ENCODE data around the gene ACAA1.

ACAA1 gene

GRCh38 chr3:38117748-38118420 lies 19.0 kb downstream of the ACAA1 start:
- DNase-seq, result no peak

DNA sequence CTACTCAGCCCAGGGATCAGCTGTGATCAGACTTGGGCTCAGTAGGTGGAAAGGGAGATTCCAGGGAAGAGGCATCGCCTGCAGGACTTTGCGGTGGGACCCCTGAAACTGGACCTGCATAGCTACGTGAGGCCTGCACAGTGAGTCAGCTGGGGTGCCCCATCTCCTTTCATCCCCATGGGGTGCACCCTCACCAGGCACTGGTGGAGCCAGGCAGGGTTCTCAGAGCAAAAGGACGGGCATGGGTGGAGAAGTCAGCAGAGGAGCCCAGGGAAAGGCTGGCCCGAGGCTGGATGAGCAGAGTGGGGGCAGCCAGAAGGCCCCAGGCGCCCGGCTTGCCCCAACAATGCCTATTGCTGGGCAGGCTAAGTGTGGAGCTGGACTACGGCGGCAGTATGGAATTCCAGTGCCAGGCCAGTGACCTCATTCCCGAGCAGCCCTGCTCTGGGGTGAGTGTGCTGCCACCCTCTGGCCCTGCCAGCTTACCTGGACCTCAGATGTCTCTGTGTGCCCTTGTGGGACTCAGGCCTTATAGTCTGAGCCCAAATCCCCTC lies 19.7 kb downstream of the ACAA1 start:
- DNase-seq, result no peak

DNA sequence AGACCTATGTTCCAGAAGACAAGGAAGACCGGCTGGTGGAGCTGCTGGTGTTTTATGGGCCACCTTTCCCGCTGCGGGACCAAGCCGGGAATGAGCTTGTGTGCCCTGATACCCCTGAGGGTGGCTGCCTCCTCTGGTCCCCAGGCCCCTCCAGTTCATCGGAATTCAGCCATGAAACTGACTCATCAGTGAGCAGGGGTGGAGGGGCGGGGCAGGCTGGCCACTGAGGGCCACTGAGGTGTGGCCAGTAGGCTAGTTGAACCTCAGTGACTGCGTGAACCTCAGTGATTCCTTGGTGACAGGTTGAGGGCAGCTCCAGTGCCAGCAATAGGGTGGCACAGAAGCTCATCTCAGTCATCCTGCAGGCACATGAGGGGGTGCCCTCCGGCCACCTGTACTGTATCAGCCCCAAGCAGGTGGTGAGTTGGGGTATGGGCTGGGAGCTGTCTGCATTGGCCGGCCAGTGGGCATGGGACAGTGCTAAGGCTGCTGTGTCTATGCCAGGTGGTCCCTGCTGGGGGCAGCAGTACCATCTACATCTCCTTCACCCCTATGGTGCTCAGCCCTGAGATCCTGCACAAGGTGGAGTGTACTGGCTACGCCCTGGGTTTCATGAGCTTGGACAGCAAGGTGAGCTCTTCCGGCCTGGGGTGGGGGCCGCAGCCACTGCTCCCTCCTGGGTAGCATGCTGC lies 20.3 kb downstream of the ACAA1 start:
- no peak for DNase-seq

- no peak for DNase-seq
Observed at GRCh38 chr3:38115645-38116427, 21.1 kb downstream of the ACAA1 start.

- no peak for DNase-seq
Observed at GRCh38 chr3:38114875-38115644, 21.9 kb downstream of the ACAA1 start.

DNA sequence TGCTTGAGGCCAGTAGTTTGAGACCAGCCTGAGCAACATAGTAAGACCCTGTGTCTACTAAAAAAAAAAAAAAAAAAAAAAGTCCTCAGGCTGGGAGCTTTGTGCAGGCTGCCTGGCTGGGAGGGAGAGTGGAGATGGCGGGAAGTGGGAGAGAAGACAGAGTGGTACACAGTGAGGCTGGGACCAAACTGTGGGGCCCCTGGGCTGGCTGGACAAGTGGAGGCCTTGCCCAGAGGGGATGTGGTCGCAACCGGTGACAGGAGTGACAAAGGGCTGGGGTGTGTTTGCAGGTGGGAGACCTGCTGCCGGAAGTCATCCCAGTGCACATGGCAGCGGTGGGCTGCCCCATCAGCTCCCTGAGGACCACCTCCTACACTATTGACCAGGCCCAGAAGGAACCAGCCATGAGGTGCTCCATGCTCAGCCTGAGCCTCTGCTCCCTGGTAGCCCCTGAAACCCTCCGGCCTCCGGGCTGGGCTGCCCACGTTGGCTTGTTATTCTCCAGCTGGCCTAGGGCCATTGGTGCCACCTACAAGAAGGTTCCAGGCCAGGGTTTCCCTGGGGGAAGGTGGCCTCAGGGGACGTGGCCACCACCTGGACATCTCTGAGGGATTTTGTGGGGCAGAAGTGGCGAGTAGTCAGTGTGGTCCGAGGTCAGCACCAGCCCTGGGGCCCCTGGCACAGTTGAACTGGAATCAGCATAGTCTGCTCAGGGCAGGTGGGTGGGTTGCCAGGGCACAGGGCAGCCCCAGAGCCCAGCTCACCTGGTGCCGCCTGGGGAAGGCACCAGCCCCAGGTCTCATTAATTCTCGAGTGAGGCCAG lies 22.7 kb downstream of the ACAA1 start:
- DNase-seq, result no peak

DNA sequence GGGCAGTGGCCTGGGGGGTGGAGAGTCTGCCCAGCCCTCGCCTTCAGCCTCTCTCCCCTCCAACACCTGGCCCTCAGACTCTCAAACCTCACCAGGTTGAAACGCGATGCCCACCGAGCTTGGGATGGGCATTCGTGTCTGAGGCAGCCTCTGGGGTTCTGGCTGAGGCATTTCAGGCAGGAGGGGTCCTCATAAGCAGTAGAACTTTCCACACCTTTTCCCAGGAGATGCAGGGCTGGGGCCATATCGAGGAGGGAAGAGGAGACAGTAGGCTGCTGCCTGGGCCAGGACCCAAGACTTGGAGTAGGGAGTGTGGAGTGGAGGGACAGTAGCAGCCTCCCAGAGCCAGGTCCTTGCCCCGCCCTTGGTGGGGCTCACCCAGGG lies 24.6 kb downstream of the ACAA1 start:
- DNase-seq, result no peak

- no peak for DNase-seq
Observed at GRCh38 chr3:38111696-38112377, 25.1 kb downstream of the ACAA1 start.

DNA sequence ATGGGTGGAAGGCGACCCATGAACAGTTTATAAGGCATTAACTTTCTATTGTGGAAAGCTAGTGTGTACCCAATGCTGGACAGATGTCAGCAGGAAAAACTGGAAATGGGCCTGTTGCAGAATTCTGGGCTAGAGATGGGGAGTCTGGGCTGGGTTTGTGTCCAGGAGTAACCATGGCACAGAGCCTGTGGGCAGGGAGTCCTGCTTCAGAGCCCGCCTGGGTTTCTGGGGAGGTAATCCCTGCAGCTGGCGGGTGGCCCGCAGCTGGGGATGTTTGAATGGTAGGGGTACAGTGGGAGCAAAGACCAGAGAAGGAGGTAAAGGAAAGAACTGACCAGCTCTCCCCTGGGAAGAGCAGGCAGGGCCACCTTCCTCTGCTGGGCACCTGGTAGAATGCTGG lies 25.7 kb downstream of the ACAA1 start:
- DNase-seq, result no peak

- DNase-seq, result no peak
Observed at GRCh38 chr3:38110314-38111050, 26.4 kb downstream of the ACAA1 start.

DNA sequence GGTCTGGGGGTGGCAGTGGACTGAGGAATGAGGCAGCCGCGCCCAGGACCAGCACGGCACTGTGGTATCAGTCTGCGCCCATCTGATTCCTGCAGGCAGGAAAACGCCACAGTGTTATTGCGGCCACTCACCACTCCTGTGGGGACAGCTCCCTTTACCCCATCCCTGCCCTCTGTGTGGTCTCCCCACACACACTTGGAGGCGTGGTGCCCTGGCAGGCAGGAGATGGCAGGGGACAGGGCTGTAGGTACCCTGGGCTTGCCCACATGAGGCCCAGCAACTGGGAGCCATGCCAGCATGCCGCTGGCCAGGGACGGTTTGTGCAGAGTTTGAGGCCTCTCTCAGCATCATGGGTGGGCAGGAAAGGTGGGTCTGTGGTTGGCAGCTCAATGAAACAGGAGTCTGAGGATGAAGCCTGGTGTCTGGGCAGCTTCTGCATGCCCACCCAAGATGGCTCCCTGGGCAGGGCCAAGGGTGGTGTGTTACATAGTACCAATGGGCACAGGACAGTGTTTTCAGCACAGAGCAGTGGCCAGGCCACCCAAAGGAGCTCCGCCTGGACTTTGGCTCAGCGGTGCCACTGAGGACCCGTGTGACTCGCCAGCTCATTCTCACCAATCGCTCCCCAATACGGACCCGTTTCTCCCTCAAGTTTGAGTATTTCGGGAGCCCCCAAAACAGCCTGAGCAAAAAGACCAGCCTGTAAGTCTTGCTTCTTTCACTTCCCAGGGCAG lies 27.2 kb downstream of the ACAA1 start:
- DNase-seq, result no peak

- DNase-seq, result no peak
Observed at GRCh38 chr3:38108649-38109579, 28.0 kb downstream of the ACAA1 start.

GRCh38 chr3:38107911-38108648 lies 28.8 kb downstream of the ACAA1 start:
- DNase-seq, result no peak

DNA sequence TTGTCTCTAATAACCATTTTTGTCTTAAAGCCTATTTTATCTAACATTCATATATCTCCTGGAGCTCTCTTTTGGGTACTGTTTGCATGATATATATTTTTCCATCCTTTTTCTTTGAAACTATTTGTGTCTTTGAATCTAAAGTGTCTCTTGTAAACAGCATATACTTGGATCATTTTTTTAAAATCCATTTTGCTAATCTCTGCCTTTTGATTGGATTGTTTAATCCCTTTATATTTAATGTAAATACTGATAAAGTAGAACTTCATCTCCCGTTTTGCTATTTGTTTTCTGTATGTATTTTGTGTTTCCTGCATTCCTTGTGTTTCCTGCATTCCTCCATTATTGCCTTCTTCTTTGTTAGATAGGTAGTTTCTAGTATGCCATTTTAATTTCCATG lies 31.4 kb downstream of the ACAA1 start:
- no peak for DNase-seq

GRCh38 chr3:38102444-38102814 lies 34.5 kb downstream of the ACAA1 start:
- DNase-seq, result no peak

GRCh38 chr3:38101811-38102443 lies 35.0 kb downstream of the ACAA1 start:
- DNase-seq, result no peak

- DNase-seq, result no peak
Observed at GRCh38 chr3:38100498-38100897, 36.4 kb downstream of the ACAA1 start.

DNA sequence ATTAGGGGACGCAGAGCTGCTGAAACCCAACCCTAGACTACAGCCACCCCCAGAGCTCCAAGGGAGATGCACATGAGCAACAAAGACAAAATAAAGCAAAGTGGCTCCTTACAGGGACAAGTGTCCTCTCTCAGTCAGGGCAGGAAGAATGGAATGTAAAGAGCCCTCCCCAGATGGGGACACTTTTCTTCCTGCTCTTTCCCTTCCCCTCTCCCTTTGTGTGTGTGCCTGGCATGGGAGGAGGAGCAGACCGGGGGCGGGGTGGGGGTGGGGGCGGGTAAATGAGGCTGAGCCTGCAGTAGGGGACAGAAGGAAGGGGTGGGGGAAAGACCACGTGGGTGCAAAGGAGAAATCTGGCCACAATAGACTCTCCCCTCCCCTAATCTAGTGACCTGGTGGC lies 37.4 kb downstream of the ACAA1 start:
- DNase-seq, result no peak

Data from NCI-H2171 (cell line).